HG03139 (cell line): ENCODE measurements around the gene RPL41.

ENCODE experiments used
- ATAC-seq: cut with Tn5 transposase; IDR thresholded peaks from one replicate; pipeline ENCODE4 v1.9.1; 2021; ENCODE audit not compliant: unreplicated experiment

The RPL41 gene

DNA sequence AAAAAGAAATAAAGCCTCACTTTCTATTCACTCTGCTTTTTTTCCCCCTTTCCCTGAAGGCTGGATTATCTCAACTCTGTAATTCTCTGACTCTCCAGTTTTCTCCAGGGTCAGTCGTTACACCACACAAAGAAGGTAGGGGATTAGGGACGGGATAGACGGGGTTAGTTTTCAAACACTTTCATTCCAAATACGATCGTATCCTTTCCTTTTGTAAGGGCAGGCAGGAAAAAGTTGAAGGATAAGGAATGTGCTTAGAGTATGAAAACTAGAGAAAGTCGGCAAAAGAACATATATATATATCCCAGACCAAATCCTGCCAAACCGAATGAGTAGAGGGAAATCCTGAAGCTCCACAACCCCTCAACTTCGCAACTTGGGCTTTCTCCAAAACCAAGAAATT lies 11.1 kb downstream of the RPL41 start:
- no peak for ATAC-seq

DNA sequence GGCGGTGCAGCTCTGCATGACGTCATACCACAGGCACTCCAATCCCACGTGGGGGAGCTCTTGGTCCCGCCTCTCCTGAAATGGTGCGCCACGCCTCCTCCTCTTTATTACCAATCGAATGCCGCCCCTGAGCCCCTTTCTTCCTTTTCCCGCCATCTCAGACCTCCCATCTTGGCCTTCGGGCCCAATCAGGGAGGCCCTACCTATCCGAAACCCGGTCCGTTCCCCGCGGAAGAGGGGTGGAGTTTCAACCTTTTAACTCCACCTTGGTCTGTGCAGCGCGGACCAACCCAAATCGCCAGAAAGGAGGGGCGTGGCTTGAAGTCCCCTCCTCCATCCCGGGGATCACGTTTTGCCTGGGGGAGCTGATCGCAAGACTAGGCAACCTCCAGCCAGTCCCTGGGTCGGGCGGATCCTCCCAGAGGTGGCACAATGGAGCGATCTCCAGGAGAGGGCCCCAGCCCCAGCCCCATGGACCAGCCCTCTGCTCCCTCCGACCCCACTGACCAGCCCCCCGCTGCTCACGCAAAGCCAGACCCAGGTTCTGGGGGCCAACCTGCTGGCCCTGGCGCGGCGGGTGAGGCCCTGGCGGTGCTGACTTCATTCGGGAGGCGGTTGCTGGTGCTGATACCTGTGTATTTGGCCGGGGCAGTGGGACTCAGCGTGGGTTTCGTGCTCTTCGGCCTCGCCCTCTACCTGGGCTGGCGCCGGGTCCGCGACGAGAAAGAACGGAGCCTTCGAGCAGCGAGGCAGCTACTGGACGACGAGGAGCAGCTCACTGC lies 11.6 kb downstream of the RPL41 start, which contains the start of gene ESYT1:
TSS of gene ESYT1 (plus strand) at position 380 of the 782 bp plus-strand sequence. CDS start at position 433, 53 bp downstream.
- ATAC-seq, result peak; percentile 79

DNA sequence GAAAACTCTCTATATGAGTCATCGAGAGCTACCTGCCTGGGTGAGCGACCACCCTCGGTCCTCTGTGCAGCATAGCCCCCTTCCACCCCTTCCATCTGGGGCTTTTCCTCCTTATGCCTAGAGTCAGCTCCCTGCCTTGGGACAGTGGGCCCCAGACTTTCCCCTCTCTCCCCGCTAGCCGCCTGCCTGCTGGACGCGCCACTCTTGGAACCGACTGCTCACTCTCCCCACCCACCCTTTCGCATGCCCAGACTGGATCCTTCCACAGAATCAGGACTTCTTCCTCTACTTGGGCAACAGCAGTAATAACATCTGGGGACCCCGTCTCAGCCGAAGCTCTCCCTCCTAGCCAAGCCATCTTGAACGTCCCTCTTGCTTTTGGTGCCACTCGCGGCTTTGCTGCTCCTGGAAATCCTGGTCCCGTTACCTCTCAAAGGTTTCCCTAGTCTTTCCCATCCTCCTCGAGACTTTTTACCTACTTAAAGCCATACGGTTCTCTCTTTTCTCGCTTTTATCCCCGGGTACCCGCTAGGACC lies 12.3 kb downstream of the RPL41 start:
- no peak for ATAC-seq

DNA sequence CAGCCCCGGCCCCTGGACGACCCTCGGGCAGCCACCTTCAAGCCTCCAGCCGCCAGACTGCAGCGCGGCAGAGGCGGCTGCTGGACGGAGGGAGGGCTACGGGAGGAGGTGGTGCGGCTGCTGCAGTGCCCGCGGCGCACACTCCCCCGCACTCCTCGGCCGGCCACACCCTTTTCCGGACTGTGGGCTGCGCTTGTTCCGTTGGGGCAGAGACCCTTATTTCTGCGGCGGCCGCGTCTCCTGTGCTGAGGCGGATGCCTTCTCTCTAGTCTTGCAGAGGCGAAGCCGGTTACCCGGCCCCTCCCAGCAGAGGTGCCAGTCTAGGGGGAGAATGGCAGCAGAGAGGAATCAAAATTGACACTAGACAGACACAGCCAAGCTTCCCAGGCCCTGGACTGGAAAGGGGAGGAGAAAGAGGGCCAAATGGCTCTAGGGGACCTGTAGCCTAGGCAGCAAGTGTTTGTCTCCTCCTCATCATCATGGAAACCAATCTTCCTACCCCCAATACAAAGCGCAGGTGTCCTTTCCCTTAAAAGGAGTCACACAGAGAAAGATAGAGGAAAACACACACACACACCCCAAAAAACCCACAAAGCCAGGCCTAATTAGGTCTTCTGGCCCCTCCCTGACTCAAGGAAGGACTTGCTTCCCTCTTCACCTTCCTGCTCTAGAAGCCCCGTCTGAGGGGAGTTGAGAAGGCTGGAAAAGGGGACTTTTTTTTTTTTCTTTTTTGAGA lies 12.9 kb downstream of the RPL41 start:
- ATAC-seq, result no peak

DNA sequence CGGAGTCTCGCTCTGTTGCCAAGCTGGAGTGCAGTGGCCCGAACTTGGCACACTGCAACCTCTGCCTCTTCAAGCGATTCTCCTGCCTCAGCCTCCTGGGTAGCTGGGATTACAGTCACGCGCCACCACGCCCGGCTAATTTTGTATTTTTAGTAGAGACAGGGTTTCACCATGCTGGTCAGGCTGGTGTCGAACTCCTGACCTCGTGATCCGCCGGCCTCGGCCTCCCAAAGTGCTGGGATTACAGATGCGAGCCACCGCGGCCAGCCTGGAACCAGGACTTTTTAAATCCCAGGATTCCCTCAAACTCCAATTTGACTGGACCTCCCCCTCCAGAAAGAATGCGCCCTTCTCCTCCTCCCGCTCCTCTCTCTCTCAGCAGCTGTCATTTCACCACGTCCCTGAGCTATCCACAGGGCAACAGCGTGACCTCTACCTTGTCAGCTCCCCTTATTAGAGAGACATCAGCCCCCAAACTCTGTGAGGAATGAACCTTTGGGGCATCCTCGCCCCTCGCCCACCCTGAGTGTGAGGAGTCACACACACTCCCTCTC lies 13.6 kb downstream of the RPL41 start:
- ATAC-seq, result no peak

DNA sequence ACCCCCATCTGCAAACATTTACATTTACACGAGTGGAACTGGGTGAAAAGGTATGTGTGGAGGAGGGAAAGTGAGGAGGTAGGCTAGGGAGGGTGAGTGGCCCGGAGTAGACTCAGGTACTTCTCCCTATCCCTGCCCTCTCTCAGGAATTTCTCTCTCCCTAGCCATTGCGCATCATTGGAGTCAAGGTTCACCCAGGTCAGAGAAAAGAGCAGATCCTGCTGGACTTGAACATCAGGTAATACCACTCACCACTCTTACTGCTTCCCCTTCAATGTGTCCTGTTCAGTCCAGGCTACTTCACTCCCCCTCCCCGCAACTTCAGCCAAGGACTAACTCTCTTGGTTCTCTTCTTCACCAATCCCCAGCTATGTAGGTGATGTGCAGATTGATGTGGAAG lies 14.4 kb downstream of the RPL41 start:
- ATAC-seq, result no peak

DNA sequence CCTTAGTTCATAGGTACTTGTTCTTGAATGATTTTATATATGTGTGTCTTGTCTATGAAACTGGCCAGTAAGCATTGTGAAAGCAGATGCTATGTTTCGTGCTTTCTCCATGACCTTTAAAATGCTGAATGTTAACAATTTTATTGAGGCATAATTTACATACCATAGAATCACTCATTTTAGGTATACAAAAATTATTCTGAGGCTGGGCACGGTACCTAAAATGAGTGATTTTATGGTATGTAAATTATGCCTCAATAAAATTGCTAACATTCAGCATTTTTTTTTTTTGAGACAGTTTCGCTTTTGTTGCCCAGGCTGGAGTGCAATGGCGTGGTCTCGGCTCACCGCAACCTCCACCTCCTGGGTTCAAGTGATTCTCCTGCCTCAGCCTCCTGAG lies 18.5 kb downstream of the RPL41 start:
- no peak for ATAC-seq

DNA sequence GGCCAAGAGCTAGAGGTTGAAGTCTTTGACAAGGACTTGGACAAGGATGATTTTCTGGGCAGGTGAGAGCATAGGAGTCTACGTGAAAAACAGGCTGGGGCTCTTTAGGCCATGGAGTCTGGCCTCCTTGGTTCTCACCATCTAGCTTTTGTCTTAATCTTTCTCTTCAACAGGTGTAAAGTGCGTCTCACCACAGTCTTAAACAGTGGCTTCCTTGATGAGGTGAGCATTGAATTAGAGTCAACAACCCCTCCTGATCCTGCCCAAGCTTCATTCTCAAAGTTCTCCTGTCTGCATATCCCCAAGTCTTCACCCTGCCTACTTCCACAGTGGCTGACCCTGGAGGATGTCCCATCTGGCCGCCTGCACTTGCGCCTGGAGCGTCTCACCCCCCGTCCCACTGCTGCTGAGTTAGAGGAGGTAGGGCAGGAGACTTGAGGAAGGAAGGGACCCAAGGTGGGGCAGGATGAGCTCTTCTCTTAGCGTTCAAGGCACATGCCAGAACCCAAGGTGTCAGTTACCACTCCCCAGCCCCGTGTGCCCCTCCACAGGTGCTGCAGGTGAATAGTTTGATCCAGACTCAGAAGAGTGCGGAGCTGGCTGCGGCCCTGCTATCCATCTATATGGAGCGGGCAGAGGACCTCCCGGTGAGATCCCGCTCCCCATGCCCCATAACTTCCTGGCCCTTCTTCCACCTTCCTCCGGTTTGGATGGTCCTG lies 21.6 kb downstream of the RPL41 start:
- no peak for ATAC-seq

DNA sequence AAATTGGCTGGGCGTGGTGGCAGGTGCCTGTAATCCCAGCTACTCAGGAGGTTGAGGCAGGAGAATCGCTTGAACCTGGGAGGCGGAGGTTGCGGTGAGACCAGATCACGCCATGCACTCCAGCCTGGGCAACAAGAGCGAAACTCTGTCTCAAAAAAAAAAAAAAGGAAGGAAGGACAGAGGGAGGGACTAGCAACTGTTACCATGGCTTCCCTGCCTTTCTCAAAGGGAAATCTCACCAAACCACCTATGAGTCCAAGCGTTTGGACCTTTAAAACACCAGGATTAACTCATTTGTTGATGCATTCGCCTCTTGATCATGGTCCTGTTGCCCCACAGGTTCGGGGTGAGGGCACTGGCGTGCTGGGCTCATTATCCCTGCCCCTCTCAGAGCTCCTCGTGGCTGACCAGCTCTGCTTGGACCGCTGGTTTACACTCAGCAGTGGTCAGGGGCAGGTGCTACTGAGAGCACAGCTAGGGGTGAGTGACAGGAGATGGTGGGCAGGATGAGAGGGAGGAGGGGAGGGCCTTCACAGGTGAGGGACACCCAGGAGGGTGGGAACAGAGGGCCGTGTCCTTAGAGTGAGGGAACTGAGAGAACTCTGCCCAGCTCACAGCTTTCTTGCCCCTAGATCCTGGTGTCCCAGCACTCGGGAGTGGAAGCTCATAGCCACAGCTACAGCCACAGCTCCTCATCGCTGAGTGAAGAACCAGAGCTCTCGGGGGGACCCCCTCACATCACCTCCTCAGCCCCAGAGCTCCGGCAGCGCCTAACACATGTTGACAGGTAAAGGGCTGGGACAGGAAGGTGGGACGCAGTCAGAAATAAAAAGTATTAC lies 25.7 kb downstream of the RPL41 start:
- no peak for ATAC-seq

DNA sequence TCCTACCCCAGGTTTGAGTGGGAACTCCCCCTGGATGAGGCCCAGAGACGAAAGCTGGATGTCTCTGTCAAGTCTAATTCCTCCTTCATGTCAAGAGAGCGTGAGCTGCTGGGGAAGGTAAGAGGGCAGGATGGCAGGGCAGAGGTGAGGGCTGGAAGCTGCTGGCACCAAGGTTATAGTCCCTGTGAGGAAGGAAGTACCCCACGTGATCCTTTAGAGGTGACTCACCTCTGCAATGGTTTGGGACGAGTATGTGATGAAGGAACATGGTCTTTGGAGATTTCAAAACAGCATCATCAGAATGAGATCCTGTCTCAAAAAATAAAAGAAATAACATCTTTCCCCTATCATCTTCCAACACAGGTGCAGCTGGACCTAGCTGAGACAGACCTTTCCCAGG lies 26.8 kb downstream of the RPL41 start:
- ATAC-seq, result no peak

DNA sequence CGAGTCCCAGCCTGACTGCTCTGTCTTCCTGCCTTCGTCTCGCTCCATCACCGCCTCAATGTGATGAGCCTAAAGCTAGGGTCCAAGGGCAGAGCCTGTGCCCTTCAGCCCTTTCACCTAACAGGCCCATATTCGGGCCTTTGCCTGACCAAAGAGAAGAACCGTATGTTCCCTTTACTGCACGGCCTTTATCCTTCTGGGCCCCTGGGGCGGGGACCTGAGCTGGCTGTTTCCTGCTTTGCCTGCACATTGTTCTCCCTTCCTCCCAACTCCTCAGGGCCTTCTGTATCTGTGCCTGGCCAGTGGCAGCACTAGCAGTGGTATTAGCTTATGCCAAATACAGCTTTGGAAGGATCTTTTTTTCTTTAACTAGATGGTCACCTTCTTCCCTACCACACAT lies 27.4 kb downstream of the RPL41 start:
- no peak for ATAC-seq

DNA sequence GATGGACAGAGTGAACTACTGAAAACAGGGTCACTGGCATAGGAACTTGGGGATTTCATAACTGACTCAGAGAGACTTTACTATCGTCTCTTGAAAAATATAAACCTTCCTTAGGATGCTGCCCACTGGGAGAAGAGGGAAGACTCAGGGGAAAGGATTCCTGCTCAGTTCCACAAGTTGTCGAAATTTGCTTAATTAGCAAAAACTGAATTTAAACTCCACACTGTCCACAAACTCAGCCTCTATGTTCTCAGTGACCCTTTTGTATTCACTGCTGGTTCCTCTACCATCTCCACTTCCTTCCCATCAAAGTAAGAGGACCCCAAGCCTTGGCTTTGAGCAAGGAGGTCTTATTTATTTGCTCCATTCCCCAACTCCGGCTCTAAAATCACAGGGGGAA lies 28.8 kb downstream of the RPL41 start:
- ATAC-seq, result no peak

DNA sequence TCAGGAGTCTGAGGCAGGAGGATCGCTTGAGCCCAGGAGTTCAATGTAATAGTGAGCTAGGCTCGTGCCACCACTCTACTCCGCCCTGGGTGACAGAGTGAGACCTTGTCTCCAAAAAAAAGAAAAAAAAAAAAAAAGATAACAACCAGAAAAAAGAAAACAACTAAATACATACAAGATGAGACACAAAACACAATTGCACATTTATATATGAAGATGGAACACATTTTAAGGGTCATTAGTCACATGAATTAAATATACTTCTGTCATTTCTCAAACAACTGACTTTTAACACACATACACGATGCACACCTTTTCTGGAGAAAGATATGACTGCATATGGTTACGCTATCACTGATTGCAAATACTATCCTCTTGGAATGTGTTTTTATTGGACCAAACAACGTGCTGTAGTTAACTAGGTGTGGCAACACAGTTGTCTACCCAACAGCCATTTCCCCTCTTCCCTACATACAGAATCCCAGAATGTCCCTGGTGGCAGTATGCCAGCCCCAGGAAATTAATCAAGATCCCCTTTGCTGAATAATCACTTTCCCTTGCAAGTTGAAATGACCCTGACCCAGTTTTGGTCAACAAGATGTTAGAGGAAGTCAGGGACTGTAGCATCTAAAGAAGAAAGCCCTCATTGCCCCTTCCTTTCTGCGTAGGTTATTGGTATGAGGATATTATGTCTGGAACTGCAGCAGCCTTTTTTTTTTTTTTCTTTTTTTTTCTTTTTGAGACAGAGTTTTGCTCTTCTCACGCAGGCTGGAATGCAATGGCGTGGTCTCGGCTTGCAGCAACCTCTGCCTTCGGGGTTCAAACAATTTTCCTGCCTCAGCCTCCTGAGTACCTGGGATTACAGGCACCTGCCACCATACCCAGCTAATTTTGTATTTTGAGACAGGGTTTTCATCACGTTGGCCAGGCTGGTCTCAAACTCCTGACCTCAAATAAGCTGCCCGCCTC lies 30.3 kb downstream of the RPL41 start:
- ATAC-seq, result no peak

DNA sequence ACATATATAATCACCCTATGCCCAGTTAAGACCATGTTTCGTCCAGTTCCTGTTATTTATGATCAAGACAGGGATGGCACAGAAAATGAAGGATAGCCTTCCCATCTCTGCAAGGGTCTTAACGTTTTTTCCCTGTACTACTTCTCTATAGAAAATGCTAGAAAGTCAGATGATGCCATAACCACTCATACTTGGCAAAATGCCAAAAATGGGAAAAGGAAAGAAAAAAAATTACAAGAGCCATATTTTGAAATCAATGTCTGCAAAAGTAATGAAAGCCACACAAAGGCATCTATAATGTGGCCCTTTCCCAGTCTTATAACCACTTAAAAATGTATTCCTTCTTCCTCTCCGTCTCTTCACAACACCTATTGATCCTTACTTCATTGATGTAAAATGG lies 34.1 kb downstream of the RPL41 start:
- no peak for ATAC-seq

DNA sequence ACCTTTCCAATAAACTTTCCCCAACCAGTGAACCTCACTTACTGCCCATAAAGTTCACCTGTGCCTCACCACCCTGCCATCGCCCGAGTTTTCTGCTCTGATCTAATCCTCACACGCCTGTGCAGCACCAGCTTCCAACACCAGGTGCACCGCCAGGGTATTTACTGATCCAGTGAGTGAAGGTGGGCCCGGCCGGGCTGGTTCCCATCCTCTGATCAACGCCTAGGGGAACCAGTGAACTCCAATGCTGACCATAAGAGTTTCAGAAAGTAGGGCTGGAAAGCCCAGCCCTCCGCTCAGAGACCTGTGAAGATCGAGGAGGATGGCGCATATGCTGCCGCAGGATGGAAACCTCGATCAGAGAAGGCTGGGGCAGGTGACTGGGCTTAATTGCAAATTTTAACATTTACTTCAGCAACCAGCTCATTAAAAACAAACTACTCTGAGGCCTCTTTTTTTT lies 35.3 kb downstream of the RPL41 start:
- peak; percentile 35 for ATAC-seq

DNA sequence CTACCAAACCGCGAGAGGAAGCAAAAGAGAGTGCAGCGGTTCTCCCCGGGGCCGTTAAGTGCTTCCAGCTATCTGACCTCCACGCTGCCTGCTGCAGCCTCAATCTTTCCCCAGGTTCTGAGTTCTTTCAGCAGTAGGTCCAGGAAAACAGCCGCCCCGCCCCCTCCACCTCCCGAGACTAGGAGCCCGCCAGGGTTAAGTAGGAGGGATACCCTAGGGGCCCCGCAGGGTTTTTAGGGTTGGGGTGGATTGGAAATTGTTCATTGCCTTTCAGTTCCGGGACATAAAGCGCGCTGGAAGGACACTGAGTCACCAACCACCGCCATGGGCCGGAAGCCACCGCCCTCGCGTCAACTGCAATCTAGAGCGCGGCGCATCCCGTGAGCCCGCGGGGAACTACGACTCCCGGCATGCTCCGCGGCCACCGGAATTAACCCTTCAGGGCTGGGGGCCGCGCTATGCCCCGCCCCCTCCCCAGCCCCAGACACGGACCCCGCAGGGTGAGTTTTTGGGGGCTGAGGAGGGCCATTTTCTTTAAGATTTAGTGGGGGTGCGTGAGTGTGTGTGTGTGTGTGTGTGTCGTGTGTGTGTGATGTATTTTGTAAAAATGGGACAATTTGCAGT lies 35.8 kb downstream of the RPL41 start, which contains the start of gene MYL6B:
TSS of gene MYL6B (plus strand) at position 456 of the 624 bp plus-strand sequence. CDS start 1,332 bp downstream, outside the sequence.
- peak; percentile 86 for ATAC-seq

DNA sequence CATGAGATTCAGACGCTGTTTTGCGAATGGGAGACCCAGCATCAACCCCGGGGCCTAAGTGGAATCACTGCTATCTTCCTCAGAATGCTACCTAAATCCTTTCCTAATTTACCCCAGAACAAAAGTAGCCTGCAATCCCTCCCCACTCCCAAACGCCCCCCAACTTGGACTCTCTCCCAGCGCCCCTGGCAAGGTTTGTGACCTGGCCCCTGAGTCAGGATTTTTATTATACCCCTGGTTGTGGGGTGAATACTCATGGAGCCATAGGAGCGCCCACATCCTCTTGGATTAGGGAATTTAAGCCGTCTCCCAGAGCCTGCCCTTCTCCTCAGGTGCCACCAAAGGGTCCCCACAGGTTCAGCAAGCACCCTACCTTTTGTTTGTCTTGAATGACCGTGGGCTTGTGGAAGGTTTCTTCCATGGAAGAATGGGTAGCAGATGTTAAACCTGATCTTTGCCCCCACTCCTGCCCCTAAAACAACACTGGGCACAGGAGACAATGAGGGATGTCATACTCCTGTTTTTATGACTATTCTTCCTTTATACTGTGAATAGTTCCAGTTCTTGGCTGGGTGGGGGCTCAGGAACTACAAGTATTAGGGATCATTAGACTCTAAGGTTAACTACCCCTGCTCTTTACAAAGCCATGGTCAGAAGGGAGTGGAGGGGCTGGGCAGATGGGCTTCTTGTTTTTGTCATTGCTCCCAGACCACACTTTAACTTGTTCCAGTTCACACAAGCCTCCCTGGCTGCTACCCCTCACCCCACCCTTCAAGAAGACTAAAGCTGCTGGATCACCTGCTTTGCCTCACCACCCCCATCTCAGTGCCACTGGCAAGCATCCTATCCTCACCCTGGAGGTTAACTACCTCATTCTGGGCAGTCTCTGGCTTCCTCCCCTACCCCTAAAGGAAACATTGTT lies 36.6 kb downstream of the RPL41 start:
- ATAC-seq, result no peak
